WTC11 (cell line): Measurements from ENCODE around the gene FER1L5. TPM values are rescaled to one million over a fixed set of nuclear protein-coding genes. Genes with fewer than 3 reads are reported as not detected.

Experiments used
- ATAC-seq: fragments of 200-7000 bp; cut with Tn5 transposase; 2 replicates; pipeline ENCODE4 v1.10.0; 2021; ENCODE audit warnings: mild to moderate bottlenecking, moderate library complexity
- CTCF ChIA-PET: fragments of 300-600 bp; sonication (Branson Sonifier 250); formaldehyde crosslinking; loops from one replicate; lab custom pipeline; 2021; ENCODE audit warnings: antibody characterized with exemption; lab: Charles Lee
- POLR2A ChIA-PET: fragments of 350-600 bp; sonication (Branson Sonifier 250); formaldehyde crosslinking; loops from one replicate; lab custom pipeline; 2021; ENCODE audit warnings: antibody characterized with exemption; lab: Charles Lee
- DNase-seq: peaks from one replicate; pipeline ENCODE4 v3.0.0; 2021; ENCODE audit warnings: low spot score
- H3K27ac Mint-ChIP-seq: 2 replicates; pipeline ENCODE4 v1.8.0; 2021; ENCODE audit warnings: mixed read lengths
- H3K27me3 Mint-ChIP-seq: 2 replicates; pipeline ENCODE4 v1.8.0; 2021; ENCODE audit warnings: low read depth, mild to moderate bottlenecking, moderate library complexity, mixed read lengths
- H3K36me3 Mint-ChIP-seq: 2 replicates; pipeline ENCODE4 v1.8.0; 2021; ENCODE audit warnings: mixed read lengths
- H3K4me1 Mint-ChIP-seq: 2 replicates; pipeline ENCODE4 v1.8.0; 2022; ENCODE audit warnings: mixed read lengths
- H3K4me3 Mint-ChIP-seq: 2 replicates; pipeline ENCODE4 v1.8.0; 2021; ENCODE audit warnings: mild to moderate bottlenecking, moderate library complexity, mixed read lengths
- H3K9me3 Mint-ChIP-seq: 2 replicates; pipeline ENCODE4 v1.8.0; 2021; ENCODE audit warnings: mixed read lengths
- CREB1 ChIP-seq: sonication (generic); formaldehyde crosslinking; IDR thresholded peaks from 2 replicates; pipeline ENCODE4 v1.8.0; 2023; ENCODE audit warnings: mild to moderate bottlenecking, missing genetic modification reagents
- CREM ChIP-seq: sonication (generic); formaldehyde crosslinking; IDR thresholded peaks from 2 replicates; pipeline ENCODE4 v1.8.1; 2022; ENCODE audit warnings: mild to moderate bottlenecking, missing genetic modification reagents, moderate library complexity
- ELF4 ChIP-seq: sonication (generic); formaldehyde crosslinking; IDR thresholded peaks from 2 replicates; pipeline ENCODE4 v1.8.1; 2022; ENCODE audit warnings: low read depth, mild to moderate bottlenecking, moderate library complexity, missing genetic modification reagents
- ESRRA ChIP-seq: sonication (generic); formaldehyde crosslinking; IDR thresholded peaks from 2 replicates; pipeline ENCODE4 v1.8.1; 2022; ENCODE audit warnings: mild to moderate bottlenecking, missing genetic modification reagents, borderline replicate concordance
- FOXK1 ChIP-seq: sonication (generic); formaldehyde crosslinking; IDR thresholded peaks from 2 replicates; pipeline ENCODE4 v1.8.0; 2022; ENCODE audit warnings: mild to moderate bottlenecking, moderate library complexity, missing genetic modification reagents
- FOXP1 ChIP-seq: sonication (generic); formaldehyde crosslinking; IDR thresholded peaks from 2 replicates; pipeline ENCODE4 v1.8.0; 2022; ENCODE audit warnings: missing genetic modification reagents, mild to moderate bottlenecking, moderate library complexity, borderline replicate concordance
- GRHL2 ChIP-seq: fragments of 250-450 bp; sonication (Bioruptor Pico); IDR thresholded peaks from 2 replicates; pipeline ENCODE4 v1.8.0; 2022; ENCODE audit warnings: mild to moderate bottlenecking, moderate library complexity; ENCODE audit not compliant: insufficient replicate concordance, severe bottlenecking
- GTF2I ChIP-seq: fragments of 250-450 bp; sonication (Bioruptor Pico); conservative IDR thresholded peaks from 2 replicates; pipeline ENCODE4 v1.4.0; 2021; ENCODE audit warnings: mild to moderate bottlenecking
- MXD4 ChIP-seq: fragments of 250-450 bp; sonication (Bioruptor Pico); IDR thresholded peaks from 2 replicates; pipeline ENCODE4 v1.8.0; 2021; ENCODE audit warnings: mild to moderate bottlenecking, moderate library complexity, borderline replicate concordance
- NFE2L1 ChIP-seq: sonication (generic); formaldehyde crosslinking; IDR thresholded peaks from 2 replicates; pipeline ENCODE4 v1.8.1; 2023; ENCODE audit warnings: missing genetic modification reagents
- SOX15 ChIP-seq: fragments of 250-450 bp; sonication (Bioruptor Pico); IDR thresholded peaks from 2 replicates; pipeline ENCODE4 v1.9.0; 2021; ENCODE audit warnings: mild to moderate bottlenecking
- TEAD4 ChIP-seq: sonication (generic); formaldehyde crosslinking; IDR thresholded peaks from 2 replicates; pipeline ENCODE4 v1.8.0; 2022; ENCODE audit warnings: mild to moderate bottlenecking, missing genetic modification reagents
- ZBTB21 ChIP-seq: sonication (generic); formaldehyde crosslinking; IDR thresholded peaks from 2 replicates; pipeline ENCODE4 v1.8.1; 2023; ENCODE audit warnings: mild to moderate bottlenecking, missing genetic modification reagents, borderline replicate concordance
- ZMAT4 ChIP-seq: fragments of 250-450 bp; sonication (Bioruptor Pico); IDR thresholded peaks from 2 replicates; pipeline ENCODE4 v1.9.0; 2021; ENCODE audit warnings: mild to moderate bottlenecking
- ZNF138 ChIP-seq: sonication (generic); formaldehyde crosslinking; conservative IDR thresholded peaks from 2 replicates; pipeline ENCODE4 v1.8.1; 2022; ENCODE audit warnings: mild to moderate bottlenecking, moderate library complexity, missing genetic modification reagents
- total RNA-seq: library from RNA; stranded (reverse); gene quantifications from 3 replicates; pipeline ENCODE4 v1.2.3, GENCODE V29; 2021
- TF ChIP-seq, protein P1 (sequence below): sonication (generic); formaldehyde crosslinking; IDR thresholded peaks from 2 replicates; pipeline ENCODE4 v1.8.0; 2023; ENCODE audit warnings: missing genetic modification reagents
- TF ChIP-seq, protein P2 (sequence below): sonication (generic); formaldehyde crosslinking; IDR thresholded peaks from 2 replicates; pipeline ENCODE4 v1.8.0; 2022; ENCODE audit warnings: mild to moderate bottlenecking, missing genetic modification reagents
- TF ChIP-seq, protein P3 (sequence below): sonication (generic); formaldehyde crosslinking; IDR thresholded peaks from 2 replicates; pipeline ENCODE4 v1.8.0; 2022; ENCODE audit warnings: mild to moderate bottlenecking, missing genetic modification reagents
- TF ChIP-seq, protein P4 (sequence below): fragments of 200-600 bp; IDR thresholded peaks from 2 replicates; pipeline ENCODE4 v1.8.0; 2022; ENCODE audit warnings: antibody characterized with exemption
- TF ChIP-seq, protein P5 (sequence below): sonication (generic); formaldehyde crosslinking; IDR thresholded peaks from 2 replicates; pipeline ENCODE4 v1.8.1; 2023; ENCODE audit warnings: mild to moderate bottlenecking, moderate library complexity, missing genetic modification reagents
- TF ChIP-seq, protein P6 (sequence below): sonication (generic); formaldehyde crosslinking; conservative IDR thresholded peaks from 2 replicates; pipeline ENCODE4 v1.8.1; 2022; ENCODE audit warnings: mild to moderate bottlenecking, missing genetic modification reagents

FER1L5 gene
- total RNA-seq, 1 experiment from 2014 or later = 1.4 TPM

GRCh38 chr2:96753661-96754282 is 111.2 kb downstream of the FER1L5 start (continued):
- TF ChIP-seq FOXP1 (CRISPR knock-in tag) = no peak
- TF ChIP-seq TEAD4 (CRISPR knock-in tag) = no peak
- no peak for TF ChIP-seq ESRRA (CRISPR knock-in tag)
- TF ChIP-seq, all 79 proteins: peak for 0

DNA sequence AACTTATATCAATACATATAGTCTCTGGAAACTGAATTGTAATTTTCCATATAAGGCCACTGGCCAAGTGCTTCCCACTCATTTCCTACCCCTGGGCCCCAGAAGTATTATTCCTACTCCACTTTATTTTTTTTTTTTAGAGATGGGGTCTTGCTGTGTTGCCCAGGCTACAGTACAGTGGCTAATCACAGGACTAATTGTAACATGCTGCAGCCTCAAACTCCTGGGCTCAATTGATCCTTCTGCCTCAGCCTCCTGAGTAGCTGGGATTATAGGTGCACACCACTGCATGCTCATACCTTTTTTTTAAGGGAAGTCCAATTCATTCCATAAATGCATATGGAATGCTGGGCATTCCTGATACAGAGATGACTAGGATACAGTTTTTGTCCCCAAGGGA is 111.8 kb downstream of the FER1L5 start:
- DNase-seq (no peak), ATAC-seq (no peak)
- ChIA-PET CTCF (no interaction called here), POLR2A (no interaction called here)
- Mint-ChIP-seq H3K9me3 (no peaks in the 10 kb centered on the region), H3K27me3 (no peaks in the 10 kb centered on the region; the same call in 1 of the 2 replicates), H3K4me1 (peaks cover 5% of the 10 kb centered on the region; the same call in 1 of the 2 replicates), H3K4me3 (no peak overlapping the region), H3K36me3 (no peaks in the 10 kb centered on the region), H3K27ac (no peak overlapping the region)
- TF ChIP-seq SOX15 (CRISPR knock-in tag) (no peak), GRHL2 (CRISPR knock-in tag) (no peak), ZNF138 (CRISPR knock-in tag) (no peak), NFE2L1 (CRISPR knock-in tag) (no peak), ZMAT4 (CRISPR knock-in tag) (no peak), FOXK1 (CRISPR knock-in tag) (no peak), MXD4 (no peak), CREM (CRISPR knock-in tag) (no peak), ZBTB21 (CRISPR knock-in tag) (no peak), ELF4 (no peak), GTF2I (CRISPR knock-in tag) (no peak), CREB1 (no peak)
- TF ChIP-seq, protein P1, sequence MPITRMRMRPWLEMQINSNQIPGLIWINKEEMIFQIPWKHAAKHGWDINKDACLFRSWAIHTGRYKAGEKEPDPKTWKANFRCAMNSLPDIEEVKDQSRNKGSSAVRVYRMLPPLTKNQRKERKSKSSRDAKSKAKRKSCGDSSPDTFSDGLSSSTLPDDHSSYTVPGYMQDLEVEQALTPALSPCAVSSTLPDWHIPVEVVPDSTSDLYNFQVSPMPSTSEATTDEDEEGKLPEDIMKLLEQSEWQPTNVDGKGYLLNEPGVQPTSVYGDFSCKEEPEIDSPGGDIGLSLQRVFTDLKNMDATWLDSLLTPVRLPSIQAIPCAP (CRISPR knock-in tag) = no peak
- TF ChIP-seq, protein P2, sequence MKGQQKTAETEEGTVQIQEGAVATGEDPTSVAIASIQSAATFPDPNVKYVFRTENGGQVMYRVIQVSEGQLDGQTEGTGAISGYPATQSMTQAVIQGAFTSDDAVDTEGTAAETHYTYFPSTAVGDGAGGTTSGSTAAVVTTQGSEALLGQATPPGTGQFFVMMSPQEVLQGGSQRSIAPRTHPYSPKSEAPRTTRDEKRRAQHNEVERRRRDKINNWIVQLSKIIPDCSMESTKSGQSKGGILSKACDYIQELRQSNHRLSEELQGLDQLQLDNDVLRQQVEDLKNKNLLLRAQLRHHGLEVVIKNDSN (CRISPR knock-in tag) = no peak
- TF ChIP-seq, protein P3, sequence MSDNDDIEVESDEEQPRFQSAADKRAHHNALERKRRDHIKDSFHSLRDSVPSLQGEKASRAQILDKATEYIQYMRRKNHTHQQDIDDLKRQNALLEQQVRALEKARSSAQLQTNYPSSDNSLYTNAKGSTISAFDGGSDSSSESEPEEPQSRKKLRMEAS (CRISPR knock-in tag) = no peak
- TF ChIP-seq, protein P4, sequence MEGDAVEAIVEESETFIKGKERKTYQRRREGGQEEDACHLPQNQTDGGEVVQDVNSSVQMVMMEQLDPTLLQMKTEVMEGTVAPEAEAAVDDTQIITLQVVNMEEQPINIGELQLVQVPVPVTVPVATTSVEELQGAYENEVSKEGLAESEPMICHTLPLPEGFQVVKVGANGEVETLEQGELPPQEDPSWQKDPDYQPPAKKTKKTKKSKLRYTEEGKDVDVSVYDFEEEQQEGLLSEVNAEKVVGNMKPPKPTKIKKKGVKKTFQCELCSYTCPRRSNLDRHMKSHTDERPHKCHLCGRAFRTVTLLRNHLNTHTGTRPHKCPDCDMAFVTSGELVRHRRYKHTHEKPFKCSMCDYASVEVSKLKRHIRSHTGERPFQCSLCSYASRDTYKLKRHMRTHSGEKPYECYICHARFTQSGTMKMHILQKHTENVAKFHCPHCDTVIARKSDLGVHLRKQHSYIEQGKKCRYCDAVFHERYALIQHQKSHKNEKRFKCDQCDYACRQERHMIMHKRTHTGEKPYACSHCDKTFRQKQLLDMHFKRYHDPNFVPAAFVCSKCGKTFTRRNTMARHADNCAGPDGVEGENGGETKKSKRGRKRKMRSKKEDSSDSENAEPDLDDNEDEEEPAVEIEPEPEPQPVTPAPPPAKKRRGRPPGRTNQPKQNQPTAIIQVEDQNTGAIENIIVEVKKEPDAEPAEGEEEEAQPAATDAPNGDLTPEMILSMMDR = no peak
- TF ChIP-seq, protein P5, sequence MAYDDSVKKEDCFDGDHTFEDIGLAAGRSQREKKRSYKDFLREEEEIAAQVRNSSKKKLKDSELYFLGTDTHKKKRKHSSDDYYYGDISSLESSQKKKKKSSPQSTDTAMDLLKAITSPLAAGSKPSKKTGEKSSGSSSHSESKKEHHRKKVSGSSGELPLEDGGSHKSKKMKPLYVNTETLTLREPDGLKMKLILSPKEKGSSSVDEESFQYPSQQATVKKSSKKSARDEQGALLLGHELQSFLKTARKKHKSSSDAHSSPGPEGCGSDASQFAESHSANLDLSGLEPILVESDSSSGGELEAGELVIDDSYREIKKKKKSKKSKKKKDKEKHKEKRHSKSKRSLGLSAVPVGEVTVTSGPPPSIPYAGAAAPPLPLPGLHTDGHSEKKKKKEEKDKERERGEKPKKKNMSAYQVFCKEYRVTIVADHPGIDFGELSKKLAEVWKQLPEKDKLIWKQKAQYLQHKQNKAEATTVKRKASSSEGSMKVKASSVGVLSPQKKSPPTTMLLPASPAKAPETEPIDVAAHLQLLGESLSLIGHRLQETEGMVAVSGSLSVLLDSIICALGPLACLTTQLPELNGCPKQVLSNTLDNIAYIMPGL (CRISPR knock-in tag) = no peak
- TF ChIP-seq, protein P6, sequence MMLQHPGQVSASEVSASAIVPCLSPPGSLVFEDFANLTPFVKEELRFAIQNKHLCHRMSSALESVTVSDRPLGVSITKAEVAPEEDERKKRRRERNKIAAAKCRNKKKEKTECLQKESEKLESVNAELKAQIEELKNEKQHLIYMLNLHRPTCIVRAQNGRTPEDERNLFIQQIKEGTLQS (CRISPR knock-in tag) = no peak

Other genes with a start within 250 kb of the FER1L5 start
- gene NEURL3, start 137.4 kb upstream of the FER1L5 start, total RNA-seq = not detected in 3 replicates
- gene ARID5A, start 106.0 kb upstream of the FER1L5 start, total RNA-seq = 8.5 to 13.9 TPM (median 10.1 TPM) in 3 replicates
- 28.3 to 32.5 TPM (median 29.2 TPM) in 3 replicates for gene KANSL3, start 4.5 kb upstream of the FER1L5 start, total RNA-seq
- gene LMAN2L, start 97.3 kb downstream of the FER1L5 start, total RNA-seq = 13.5 to 18.1 TPM (median 16.5 TPM) in 3 replicates
- 13.9 to 14.3 TPM (median 14.0 TPM) in 3 replicates for gene CNNM4, start 118.1 kb downstream of the FER1L5 start, total RNA-seq
- 34.9 to 36.6 TPM (median 35.2 TPM) in 3 replicates for gene CNNM3, start 173.5 kb downstream of the FER1L5 start, total RNA-seq
- gene ANKRD23, start 201.3 kb downstream of the FER1L5 start, total RNA-seq = 2.5 to 4.1 TPM (median 3.2 TPM) in 3 replicates
- 16.2 to 17.9 TPM (median 17.0 TPM) in 3 replicates for gene ANKRD39, start 215.3 kb downstream of the FER1L5 start, total RNA-seq
- 80.0 to 81.6 TPM (median 80.4 TPM) in 3 replicates for gene SEMA4C, start 227.3 kb downstream of the FER1L5 start, total RNA-seq